Measurements from ENCODE around the gene ECPAS.

DNA sequence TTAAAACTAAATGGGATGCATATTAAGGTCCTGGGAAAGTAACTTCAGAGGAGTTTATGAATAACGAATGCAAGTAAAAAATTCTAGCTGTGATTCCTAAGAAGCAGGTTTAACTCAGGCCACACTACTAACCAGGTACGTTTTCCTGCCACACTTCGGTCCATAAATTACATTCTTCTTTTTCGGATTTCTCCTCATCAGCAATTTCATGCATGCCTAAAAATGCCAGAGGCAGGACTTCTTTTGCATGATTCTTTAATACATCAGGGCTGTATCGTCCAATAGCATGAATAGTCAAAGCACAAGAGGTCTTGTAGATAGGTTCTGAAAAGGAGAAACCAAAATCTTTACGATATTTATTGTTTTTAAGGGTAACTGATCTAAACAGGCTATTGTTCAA, 111.9 kb downstream of the ECPAS start:
- TF ChIP-seq, protein P1, sequence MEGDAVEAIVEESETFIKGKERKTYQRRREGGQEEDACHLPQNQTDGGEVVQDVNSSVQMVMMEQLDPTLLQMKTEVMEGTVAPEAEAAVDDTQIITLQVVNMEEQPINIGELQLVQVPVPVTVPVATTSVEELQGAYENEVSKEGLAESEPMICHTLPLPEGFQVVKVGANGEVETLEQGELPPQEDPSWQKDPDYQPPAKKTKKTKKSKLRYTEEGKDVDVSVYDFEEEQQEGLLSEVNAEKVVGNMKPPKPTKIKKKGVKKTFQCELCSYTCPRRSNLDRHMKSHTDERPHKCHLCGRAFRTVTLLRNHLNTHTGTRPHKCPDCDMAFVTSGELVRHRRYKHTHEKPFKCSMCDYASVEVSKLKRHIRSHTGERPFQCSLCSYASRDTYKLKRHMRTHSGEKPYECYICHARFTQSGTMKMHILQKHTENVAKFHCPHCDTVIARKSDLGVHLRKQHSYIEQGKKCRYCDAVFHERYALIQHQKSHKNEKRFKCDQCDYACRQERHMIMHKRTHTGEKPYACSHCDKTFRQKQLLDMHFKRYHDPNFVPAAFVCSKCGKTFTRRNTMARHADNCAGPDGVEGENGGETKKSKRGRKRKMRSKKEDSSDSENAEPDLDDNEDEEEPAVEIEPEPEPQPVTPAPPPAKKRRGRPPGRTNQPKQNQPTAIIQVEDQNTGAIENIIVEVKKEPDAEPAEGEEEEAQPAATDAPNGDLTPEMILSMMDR (IDR thresholded peaks at IDR 0.05), result no peak
- no peak for TF ChIP-seq POLR2A (IDR thresholded peaks at IDR 0.05)
